H9 (cell line): ENCODE measurements around the gene OR2T6. TPM values are rescaled to one million over a fixed set of nuclear protein-coding genes. Genes with fewer than 3 reads are reported as not detected.

Experiments used
- DNase-seq: peaks from one replicate; pipeline ENCODE4 v3.0.0-alpha.2; 2017
- H2AFZ ChIP-seq: one replicate; pipeline ENCODE4 v1.6.1; 2013; ENCODE audit warnings: mild to moderate bottlenecking, low read length, control low read depth, moderate library complexity
- H2AK5ac ChIP-seq: 2 replicates; pipeline ENCODE4 v1.6.1; 2013; ENCODE audit warnings: low read length, control low read depth, mixed read lengths; ENCODE audit not compliant: insufficient read length
- H2BK120ac ChIP-seq: one replicate; pipeline ENCODE4 v1.6.1; 2013; ENCODE audit warnings: low read depth, mild to moderate bottlenecking, low read length, control low read depth, inconsistent platforms; ENCODE audit not compliant: poor library complexity, severe bottlenecking
- H2BK12ac ChIP-seq: 2 replicates; pipeline ENCODE4 v1.6.1; 2013; ENCODE audit warnings: low read length, control low read depth, mixed read lengths, low read depth; ENCODE audit not compliant: insufficient read length
- H2BK15ac ChIP-seq: 2 replicates; pipeline ENCODE4 v1.6.1; 2013; ENCODE audit warnings: low read depth, low read length, control low read depth
- H2BK20ac ChIP-seq: one replicate; pipeline ENCODE4 v1.6.1; 2013; ENCODE audit warnings: low read depth, mild to moderate bottlenecking, low read length, control low read depth, inconsistent platforms; ENCODE audit not compliant: poor library complexity, severe bottlenecking
- H2BK5ac ChIP-seq: 2 replicates; pipeline ENCODE4 v1.6.1; 2013; ENCODE audit warnings: low read length, control low read depth, mixed read lengths; ENCODE audit not compliant: insufficient read length
- H3K14ac ChIP-seq: 2 replicates; pipeline ENCODE4 v1.6.1; 2013; ENCODE audit warnings: low read length, control low read depth; ENCODE audit not compliant: insufficient read depth
- H3K18ac ChIP-seq: 2 replicates; pipeline ENCODE4 v1.6.1; 2013; ENCODE audit warnings: low read depth, mild to moderate bottlenecking, mixed read lengths, low read length, control low read depth; ENCODE audit not compliant: insufficient read length
- H3K23ac ChIP-seq: 2 replicates; pipeline ENCODE4 v1.6.1; 2013; ENCODE audit warnings: low read length, control low read depth, mixed read lengths, low read depth; ENCODE audit not compliant: insufficient read length
- H3K23me2 ChIP-seq: 2 replicates; pipeline ENCODE4 v1.6.1; 2013; ENCODE audit warnings: low read depth, mild to moderate bottlenecking, mixed read lengths, low read length, control low read depth; ENCODE audit not compliant: insufficient read length, poor library complexity, severe bottlenecking
- H3K27ac ChIP-seq: 2 replicates; pipeline ENCODE4 v1.5.1; 2013; ENCODE audit warnings: low read length, control low read depth, mixed read lengths, low read depth; ENCODE audit not compliant: insufficient read length
- H3K27me3 ChIP-seq: 2 replicates; pipeline ENCODE4 v1.6.1; 2013; ENCODE audit warnings: low read length, control low read depth, inconsistent platforms; ENCODE audit not compliant: insufficient read depth
- H3K4ac ChIP-seq: 2 replicates; pipeline ENCODE4 v1.6.1; 2013; ENCODE audit warnings: low read depth, mild to moderate bottlenecking, control low read depth, inconsistent platforms, low read length, moderate library complexity
- H3K4me1 ChIP-seq: 2 replicates; pipeline ENCODE4 v1.6.1; 2013; ENCODE audit warnings: low read length, control low read depth, inconsistent platforms; ENCODE audit not compliant: insufficient read depth
- H3K4me2 ChIP-seq: 2 replicates; pipeline ENCODE4 v1.6.1; 2013; ENCODE audit warnings: low read length, control low read depth, mixed read lengths; ENCODE audit not compliant: insufficient read length, insufficient read depth
- H3K56ac ChIP-seq: 2 replicates; pipeline ENCODE4 v1.6.1; 2013; ENCODE audit warnings: low read depth, mild to moderate bottlenecking, mixed read lengths, low read length, control low read depth; ENCODE audit not compliant: insufficient read length
- H3K79me1 ChIP-seq: 2 replicates; pipeline ENCODE4 v1.6.1; 2013; ENCODE audit warnings: low read depth, mild to moderate bottlenecking, moderate library complexity, low read length, control low read depth, inconsistent platforms; ENCODE audit not compliant: insufficient read depth, poor library complexity, severe bottlenecking
- H3K79me2 ChIP-seq: 2 replicates; pipeline ENCODE4 v1.6.1; 2013; ENCODE audit warnings: low read length, control low read depth, inconsistent platforms; ENCODE audit not compliant: insufficient read depth
- H3K9ac ChIP-seq: 2 replicates; pipeline ENCODE4 v1.6.1; 2013; ENCODE audit warnings: low read length, control low read depth, mixed read lengths; ENCODE audit not compliant: insufficient read length; ENCODE audit errors: extremely low read depth
- H3K9me3 ChIP-seq: one replicate; pipeline ENCODE4 v1.6.1; 2013; ENCODE audit warnings: low read depth, low read length, inconsistent platforms; ENCODE audit not compliant: control insufficient read depth
- H3T11ph ChIP-seq: one replicate; pipeline ENCODE4 v1.6.1; 2013; ENCODE audit warnings: mild to moderate bottlenecking, low read length, control low read depth, inconsistent platforms
- H4K20me1 ChIP-seq: one replicate; pipeline ENCODE4 v1.6.1; 2013; ENCODE audit not compliant: control insufficient read depth, insufficient read length, insufficient read depth
- H4K5ac ChIP-seq: 2 replicates; pipeline ENCODE4 v1.6.1; 2013; ENCODE audit warnings: low read depth, mild to moderate bottlenecking, mixed read lengths, low read length, control low read depth; ENCODE audit not compliant: insufficient read length
- H4K8ac ChIP-seq: replicated peaks from 2 replicates; pipeline ENCODE4 v1.6.1; 2013; ENCODE audit warnings: low read length, control low read depth, mixed read lengths, low read depth; ENCODE audit not compliant: insufficient read length
- H4K91ac ChIP-seq: 2 replicates; pipeline ENCODE4 v1.6.1; 2013; ENCODE audit warnings: low read depth, mild to moderate bottlenecking, moderate library complexity, mixed read lengths, low read length, control low read depth; ENCODE audit not compliant: insufficient read length
- H3K27ac Mint-ChIP-seq, 3 experiments: 2 replicates in 2 of 3; 3 replicates in 1 of 3; pipeline ENCODE4 v1.8.0; 2020 to 2021; ENCODE audit warnings: mixed read lengths in 3 of 3, mild to moderate bottlenecking in 1 of 3, moderate library complexity in 1 of 3
- H3K27me3 Mint-ChIP-seq: 2 replicates; pipeline ENCODE4 v1.8.0; 2021; ENCODE audit warnings: low read depth, mild to moderate bottlenecking, moderate library complexity, mixed read lengths
- H3K36me3 Mint-ChIP-seq, 3 experiments: 2 replicates in 2 of 3; 3 replicates in 1 of 3; pipeline ENCODE4 v1.8.0; 2020 to 2021; ENCODE audit warnings: low read depth in 3 of 3, mixed read lengths in 3 of 3; ENCODE audit not compliant: insufficient read depth in 1 of 3
- H3K4me1 Mint-ChIP-seq, 2 experiments: 2 replicates each; pipeline ENCODE4 v1.8.0; 2020; ENCODE audit warnings: mixed read lengths in 2 of 2
- H3K4me3 Mint-ChIP-seq, 2 experiments: 2 replicates in 1 of 2; 3 replicates in 1 of 2; pipeline ENCODE4 v1.8.0; 2020 to 2021; ENCODE audit warnings: mild to moderate bottlenecking in 2 of 2, mixed read lengths in 2 of 2, moderate library complexity in 1 of 2
- H3K9me3 Mint-ChIP-seq, 2 experiments: 2 replicates in 1 of 2; 3 replicates in 1 of 2; pipeline ENCODE4 v1.8.0; 2020; ENCODE audit warnings: mild to moderate bottlenecking in 2 of 2, mixed read lengths in 2 of 2, moderate library complexity in 1 of 2
- CTCF ChIP-seq: fragments of 200-600 bp; sonication (generic); conservative IDR thresholded peaks from 3 replicates; pipeline ENCODE4 v1.8.0; 2021; ENCODE audit warnings: antibody characterized with exemption, mild to moderate bottlenecking
- WGBS: extraction: QIAGEN DNeasy Blood & Tissue Kit; methylation state at CpG from one replicate; pipeline ENCODE4 v1.1.7; 2013; ENCODE audit warnings: missing lambda C conversion rate, low lambda C conversion rate, mixed read lengths; ENCODE audit not compliant: insufficient read length; ENCODE audit errors: extremely low coverage; 5-methylcytosine and 5-hydroxymethylcytosine counted together
- total RNA-seq: library from RNA; stranded (reverse); gene quantifications from 2 replicates; pipeline ENCODE4 v1.2.1, GENCODE V29; 2021

Gene OR2T6
- total RNA-seq, 1 experiment from 2014 or later: not detected

GRCh38 chr1:248376916-248377315 lies 1.4 kb downstream of the OR2T6 start:
- Histone ChIP-seq H3K4ac (no peak overlapping the region), H2BK12ac (no peak overlapping the region), H3K9ac (no peak overlapping the region), H3K56ac (no peak overlapping the region), H3K23ac (no peak overlapping the region), H3K27ac (no peak overlapping the region), H3K18ac (no peak overlapping the region), H2BK20ac (no peak overlapping the region), H3K4me1 (no peaks in the 10 kb centered on the region), H3K27me3 (no peaks in the 10 kb centered on the region), H3K79me1 (no peaks in the 10 kb centered on the region), H3K9me3 (peaks cover 69% of the 10 kb centered on the region), H3K23me2 (no peaks in the 10 kb centered on the region), H2AFZ (no peak overlapping the region), H2BK120ac (no peak overlapping the region), H4K8ac (no peak overlapping the region), H3T11ph (no peak overlapping the region), H3K79me2 (no peaks in the 10 kb centered on the region), H4K5ac (no peak overlapping the region), H3K14ac (no peak overlapping the region), H2BK5ac (no peak overlapping the region), H3K4me2 (no peak overlapping the region), H4K91ac (no peak overlapping the region), H2AK5ac (no peak overlapping the region), H2BK15ac (no peak overlapping the region), H4K20me1 (no peaks in the 10 kb centered on the region)
- no peak overlapping the region for H3K27ac Mint-ChIP-seq
- WGBS: no CpG with 5 or more reads among the region's 3 CpGs
- no peaks in the 10 kb centered on the region for H3K4me1 Mint-ChIP-seq
- peaks cover 78 to 86% of the 10 kb centered on the region in 2 experiments for H3K9me3 Mint-ChIP-seq
- no peaks in the 10 kb centered on the region for H3K27me3 Mint-ChIP-seq
- no peak for TF ChIP-seq CTCF
- H3K4me3 Mint-ChIP-seq: no peak overlapping the region
- DNase-seq: no peak
- H3K36me3 Mint-ChIP-seq: peaks cover 1 to 23% (median 18%) of the 10 kb centered on the region in 3 experiments; a peak in 6 of 7 replicates
